ENCODE results near the gene TP63.

The TP63 gene

DNA sequence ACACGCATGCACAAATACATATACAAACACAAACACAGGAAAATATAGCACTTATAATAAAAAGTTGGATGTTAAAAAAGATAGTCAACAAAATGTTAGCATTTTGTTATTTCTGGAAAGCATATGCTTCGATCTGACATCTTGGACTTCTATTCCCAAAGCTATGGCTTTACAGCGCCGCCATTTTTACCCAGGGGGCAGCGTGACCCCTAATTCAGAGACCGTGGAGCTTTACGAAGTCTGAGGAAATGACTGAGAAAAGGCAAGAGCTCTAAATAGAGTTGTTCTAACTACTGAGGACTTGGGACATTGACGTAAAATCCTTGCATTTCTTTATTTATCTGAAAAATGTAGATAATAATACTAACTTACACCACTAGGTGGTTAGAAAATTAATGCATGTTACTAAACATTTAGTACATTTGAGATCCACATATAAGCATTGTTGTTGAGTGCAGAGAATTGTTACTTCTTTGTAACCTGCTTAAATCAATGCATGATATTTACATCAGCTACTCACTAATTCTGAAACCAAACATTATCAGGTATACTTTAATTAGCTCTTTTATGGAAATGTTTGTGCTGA is 155.4 kb downstream of the TP63 start:
- DNase-seq: no peak

DNA sequence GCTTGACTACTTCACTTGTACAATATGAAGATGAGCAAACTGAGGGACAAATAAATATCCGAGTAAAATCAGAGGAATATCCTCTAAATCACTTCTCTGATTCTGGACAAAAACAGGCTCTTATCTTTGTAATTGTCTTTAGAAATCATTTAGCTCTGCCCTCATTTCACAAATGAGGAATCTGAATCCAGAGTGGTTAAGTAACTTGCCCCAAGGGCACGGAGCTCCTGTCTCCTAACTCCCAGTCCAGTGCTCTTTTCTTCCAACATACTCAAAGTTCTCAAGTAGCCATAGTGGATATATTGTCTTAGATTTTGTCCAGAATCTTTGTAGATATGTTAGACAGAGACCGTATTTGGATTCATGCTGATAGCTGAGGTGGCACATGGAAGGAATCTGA is 156.0 kb downstream of the TP63 start:
- DNase-seq: no peak

DNA sequence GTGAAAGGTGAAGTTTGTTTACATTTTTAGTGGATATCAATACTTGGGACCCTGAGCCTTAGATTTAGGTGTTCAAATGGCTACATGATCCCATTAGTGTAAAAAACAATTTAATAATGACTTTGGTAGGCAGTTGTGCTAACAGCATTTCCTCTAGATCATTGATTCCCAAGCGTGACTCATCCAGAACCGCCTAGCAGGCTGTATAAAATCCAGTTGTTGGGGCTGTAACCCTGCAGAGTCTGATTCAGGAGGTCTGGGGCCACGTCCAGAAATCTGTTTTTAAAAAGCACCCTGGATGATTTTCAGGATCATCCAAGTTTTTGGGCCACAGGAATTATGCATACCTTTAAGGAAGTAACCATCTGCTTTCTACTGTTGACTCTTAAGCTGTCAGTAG is 156.4 kb downstream of the TP63 start:
- no peak for DNase-seq

DNA sequence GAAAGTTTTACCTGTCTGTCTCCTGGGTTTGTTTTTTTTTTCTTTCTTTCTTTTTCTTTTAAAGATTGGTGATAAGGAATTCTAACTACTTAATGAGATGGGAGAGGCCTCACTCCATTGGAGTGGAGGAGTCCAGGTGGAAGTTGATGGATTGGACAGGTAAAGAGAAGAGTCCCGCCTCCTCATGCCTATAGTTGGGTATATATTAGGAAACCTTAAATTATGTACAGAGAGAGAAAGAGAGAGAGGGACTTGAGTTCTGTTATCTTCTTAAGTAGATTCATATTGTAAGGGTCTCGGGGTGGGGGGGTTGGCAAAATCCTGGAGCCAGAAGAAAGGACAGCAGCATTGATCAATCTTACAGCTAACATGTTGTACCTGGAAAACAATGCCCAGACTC is 158.2 kb downstream of the TP63 start:
- no peak for DNase-seq

DNA sequence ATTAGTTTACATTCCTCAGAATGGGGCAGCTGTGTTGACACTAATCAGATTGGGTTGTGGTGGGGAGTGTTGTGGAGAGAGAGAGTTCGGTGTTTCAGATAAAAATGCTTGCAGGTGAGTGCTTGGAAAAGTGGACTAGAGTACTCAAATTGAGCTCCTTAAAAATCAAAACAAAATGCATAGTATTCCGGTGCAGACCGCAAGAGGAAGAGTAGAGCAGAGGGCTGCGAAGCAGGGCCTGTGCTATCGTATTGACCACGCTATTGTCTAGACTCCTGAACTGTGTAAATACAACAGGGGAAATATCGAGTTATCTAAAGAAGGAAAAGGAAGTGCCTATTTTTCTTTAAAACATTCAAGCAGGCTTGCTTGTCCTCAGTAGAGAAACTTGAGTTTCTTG is 159.5 kb downstream of the TP63 start:
- DNase-seq: no peak

- DNase-seq: no peak
Observed at GRCh38 chr3:189792046-189792929, 161.1 kb downstream of the TP63 start.

DNA sequence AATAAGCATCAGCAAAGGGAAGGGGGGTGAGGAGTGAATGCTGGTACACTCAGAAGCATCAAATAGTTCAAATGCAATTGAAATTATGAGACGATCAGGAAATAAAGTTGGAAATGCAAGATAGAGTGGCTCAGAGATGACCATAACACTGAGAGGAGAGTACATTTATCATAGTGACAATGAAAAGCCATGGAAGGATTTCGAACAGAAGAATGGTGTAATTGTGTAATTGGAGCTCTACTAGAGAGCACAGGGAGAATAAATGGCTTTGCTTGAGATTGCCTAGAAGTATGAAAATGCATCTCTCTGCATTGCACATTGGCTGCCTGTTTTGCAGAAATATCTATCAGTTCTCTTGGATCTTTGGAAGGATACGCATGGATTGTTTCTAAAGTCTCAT is 163.3 kb downstream of the TP63 start:
- DNase-seq: no peak

GRCh38 chr3:189797103-189797750 is 166.0 kb downstream of the TP63 start:
- DNase-seq: no peak

- no peak for DNase-seq
Observed at GRCh38 chr3:189799366-189799765, 168.2 kb downstream of the TP63 start.

DNA sequence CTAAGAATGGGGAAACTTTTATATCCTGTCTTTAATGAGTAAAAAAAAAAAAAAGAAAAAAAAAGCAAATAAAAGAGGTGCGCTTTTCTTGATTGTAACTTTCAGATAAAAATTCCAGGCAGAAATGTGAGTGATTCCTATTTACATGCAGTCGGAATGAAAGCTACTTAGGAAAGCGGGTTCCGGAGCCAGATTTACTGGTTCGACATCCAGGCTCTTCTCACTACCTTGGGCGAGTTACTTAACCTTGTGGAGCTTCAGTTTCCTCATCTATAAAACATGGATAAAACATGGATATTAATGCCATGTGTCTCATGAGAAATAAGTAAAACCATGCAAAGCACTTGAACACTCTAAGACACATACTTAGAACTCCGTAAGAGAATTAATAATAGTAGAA is 169.2 kb downstream of the TP63 start:
- DNase-seq: no peak

DNA sequence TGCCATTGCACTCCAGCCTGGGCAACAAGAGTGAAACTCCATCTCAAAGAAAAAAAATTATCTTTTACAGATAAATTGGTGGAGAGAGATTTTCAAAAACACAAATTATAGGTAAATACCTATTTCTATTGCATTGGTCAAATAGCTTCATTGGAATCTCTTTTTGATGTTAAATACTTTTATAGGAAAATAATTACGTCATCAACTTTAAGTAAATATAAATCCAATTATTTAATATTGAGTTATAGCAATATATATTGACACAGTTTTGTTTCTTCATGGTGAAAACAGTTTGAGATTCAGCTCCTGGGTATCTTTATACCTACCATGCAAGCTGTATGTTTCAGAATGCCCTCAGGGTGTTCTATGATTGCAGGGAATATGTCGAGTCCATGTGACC is 172.1 kb downstream of the TP63 start:
- no peak for DNase-seq

DNA sequence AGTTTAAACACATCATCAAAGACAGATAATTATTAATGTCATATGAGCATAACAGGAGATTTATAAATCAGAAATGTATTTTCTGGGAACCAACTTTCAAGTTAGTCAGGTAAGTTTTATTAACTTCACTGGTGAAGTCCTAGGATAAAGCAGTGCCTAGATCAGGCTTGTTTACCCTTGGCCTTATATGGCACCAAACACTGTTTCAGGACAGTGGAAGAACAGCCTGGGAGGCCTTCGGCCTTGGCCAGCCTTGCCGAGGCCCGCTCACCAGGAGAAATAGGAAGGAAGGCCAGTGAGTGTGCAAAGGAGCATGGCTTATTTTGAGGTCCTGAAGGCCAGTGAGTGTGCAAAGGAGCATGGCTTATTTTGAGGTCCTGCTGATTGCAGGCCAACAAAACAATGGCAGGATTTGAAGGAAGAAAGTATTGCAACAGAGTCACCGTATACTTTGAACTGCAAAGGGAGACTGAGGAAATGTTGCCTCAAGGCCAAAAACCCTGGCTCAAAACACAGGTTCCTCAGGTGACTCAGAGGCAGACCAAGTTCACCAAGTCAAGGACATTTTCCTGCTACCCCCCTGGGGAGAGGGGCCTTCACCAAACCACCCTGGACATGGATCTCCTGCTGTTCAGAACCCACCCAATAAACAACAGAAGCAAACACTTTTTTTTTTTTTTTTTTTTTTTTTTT is 174.3 kb downstream of the TP63 start:
- no peak for DNase-seq

DNA sequence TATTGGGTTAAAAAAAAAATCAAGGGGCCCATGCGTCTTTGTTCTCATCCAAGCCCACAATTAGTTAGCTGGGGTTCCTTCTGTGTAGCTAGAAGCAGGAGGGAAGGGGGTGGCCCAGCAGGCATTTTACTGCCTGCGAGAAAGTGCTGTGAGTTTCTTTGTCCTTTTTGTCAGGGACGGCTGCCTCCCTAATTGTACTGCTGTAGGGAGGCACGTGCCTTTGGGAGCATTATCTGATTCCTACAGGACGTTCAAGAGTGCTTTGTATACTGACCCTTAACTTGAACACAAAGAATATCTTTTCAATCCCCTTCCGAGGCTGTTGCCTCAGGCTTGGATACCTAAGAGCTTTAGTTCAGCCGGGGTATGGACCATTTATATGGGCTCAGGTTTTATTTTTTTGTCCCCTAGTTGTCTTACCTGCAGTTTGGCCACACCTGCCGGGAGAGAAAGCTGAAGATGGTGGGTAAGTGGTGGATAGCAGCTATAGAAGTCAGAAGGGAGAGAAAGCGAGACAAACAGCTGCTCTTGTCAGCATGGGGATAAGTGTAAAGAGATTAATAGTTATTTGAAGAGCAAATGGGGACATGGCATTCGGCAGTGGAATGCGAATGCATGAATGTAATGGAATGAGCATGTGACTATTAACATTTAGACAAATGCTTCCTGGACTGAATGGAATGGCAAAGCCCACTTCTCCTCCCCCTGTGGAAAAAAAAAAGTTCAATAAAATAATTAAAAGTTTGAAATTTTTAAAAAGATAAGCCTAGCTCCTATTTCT is 175.2 kb downstream of the TP63 start:
- DNase-seq: no peak

GRCh38 chr3:189808246-189809007 is 177.2 kb downstream of the TP63 start:
- DNase-seq: no peak

DNA sequence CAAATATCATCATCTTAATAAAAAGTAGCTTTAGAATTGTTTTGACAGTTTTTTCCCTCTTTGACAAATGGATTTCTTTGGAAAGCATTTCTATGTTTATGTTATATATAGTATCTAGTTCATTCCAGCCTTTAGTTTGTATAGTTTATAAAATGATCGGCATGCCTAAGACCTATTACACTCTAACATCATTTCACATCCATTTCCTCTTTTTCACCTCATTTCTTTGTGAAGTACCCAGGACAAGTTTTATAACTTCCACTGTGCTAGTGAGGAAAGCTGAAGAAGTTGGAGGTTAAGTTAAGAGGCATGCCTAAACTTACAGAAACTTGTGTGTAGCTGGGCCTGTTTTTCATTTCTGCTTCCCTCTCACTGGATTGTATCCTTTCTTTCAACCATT is 178.4 kb downstream of the TP63 start:
- no peak for DNase-seq

DNA sequence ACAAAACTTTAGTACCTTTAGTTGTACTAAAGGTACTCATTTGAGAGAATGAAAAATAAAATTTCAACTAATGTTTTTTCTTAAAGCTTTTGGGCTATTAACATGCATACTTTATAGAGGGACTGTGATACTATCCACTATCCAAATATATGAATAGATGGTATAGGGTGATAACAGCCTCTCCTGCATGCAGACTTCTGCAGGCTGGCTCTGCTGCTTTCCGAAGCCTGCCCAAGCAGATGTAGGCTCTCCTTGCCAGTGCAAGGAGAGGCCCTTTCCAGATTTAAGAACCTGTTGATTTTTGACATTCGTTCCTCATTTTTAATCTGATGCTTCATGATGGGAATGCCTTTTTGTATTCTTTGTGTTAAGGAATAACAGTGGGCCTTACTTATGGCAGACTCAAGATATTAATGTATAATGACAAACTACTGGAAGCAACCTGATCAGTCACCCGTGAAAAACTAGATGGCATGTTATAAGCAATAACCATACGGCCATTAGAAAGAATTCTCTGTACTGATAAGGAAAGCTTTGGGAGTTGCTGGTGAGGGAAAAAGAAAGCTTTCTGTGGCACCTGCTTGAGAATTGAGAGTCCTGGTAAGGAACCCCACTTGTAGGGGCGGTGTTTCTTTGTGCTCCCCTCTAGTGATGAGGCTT is 181.7 kb downstream of the TP63 start:
- DNase-seq: no peak

DNA sequence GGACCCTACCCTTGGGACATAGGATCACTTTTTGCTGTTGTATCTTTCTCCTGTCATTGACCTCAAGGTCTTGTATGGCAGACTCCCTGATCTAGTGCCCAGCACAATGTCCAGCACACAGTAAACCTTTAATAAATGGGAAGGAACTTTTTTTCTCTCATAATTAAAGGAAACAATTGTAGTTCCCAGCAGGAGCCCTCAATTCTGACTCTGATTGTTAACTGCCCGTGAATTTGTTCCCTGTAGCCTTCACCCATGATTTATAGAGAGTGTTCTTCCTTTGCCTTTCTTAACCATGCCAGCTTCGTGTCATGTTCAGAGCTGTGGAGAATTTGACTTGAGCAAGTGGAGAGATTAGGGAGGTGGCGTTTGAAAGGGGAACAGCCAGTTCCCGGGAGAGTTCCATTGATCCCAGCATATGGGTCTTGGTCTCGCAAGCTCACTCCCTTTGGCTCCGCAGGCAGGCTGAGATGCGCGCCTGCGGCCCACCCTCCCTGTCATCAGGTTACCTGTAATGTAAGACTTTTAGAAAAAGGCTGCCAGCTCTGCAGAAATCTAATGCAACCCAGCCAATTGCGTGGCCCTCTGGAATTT is 182.6 kb downstream of the TP63 start:
- DNase-seq: no peak

DNA sequence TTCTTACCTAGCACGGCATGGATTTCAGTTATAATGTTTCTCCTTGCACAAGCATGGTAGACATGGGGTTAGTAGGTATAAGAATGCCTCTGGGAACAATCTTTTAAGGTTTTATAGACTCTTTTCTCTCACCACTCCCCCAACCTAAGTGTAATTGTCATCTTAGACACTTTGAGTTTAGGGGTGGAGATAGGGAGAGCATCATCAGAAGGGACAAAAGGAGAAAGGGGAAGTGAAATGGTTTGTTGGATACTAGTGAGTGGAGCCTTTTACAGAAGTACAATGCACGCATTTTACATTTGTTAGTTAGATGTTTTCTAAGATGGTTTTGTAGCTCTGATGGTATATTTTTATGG is 189.2 kb downstream of the TP63 start:
- no peak for DNase-seq

GRCh38 chr3:189821262-189821661 is 190.1 kb downstream of the TP63 start:
- no peak for DNase-seq

DNA sequence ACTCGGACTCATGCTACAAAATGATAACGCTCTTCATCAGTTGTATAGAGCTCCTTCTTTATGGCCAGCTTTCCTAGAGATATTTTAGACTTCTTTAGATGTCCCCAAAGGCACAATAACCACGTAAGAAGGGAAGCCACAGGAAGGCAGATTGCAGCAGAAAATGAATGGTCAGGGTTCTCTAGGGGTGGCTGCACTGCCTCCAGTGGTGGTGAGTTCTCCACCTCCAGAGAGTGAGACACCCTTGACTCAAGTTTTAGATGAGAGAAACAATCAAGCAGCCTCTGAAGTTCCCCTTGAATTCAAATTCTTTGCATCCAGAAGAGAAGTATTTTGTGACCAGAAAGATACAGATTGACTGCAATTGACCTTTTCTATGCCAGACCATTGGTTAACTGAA is 191.5 kb downstream of the TP63 start:
- no peak for DNase-seq

All from activated CD4-positive, CD25-positive, alpha-beta regulatory T cell treated with anti-CD3 and anti-CD28 coated beads, Interleukin-2, amount 50 U/mL, for 72 hours (primary cell).